Left lung (tissue), 10 donors: ENCODE measurements around the gene SERINC2. TPM values are rescaled to one million over a fixed set of nuclear protein-coding genes. Genes with fewer than 3 reads are reported as not detected.

Experiments used
- ATAC-seq: fragments of 200-7000 bp; cut with Tn5 transposase; one replicate; pipeline ENCODE4 v1.9.1; 2020; ENCODE audit warnings: moderate library complexity
- DNase-seq, 4 donors: peaks; one replicate each; pipeline ENCODE4 v3.0.0-alpha.2; 2013 to 2020
- H3K27ac ChIP-seq, 2 donors: fragments of 200-600 bp; sonication (generic) in 1 of 2; one replicate each; pipeline versions ENCODE4 v1.5.0 to v1.8.0; 2020 to 2021
- H3K27me3 ChIP-seq, 2 donors: fragments of 200-600 bp; sonication (generic) in 1 of 2; one replicate each; pipeline versions ENCODE4 v1.5.0 to v1.8.0; 2020 to 2021
- H3K36me3 ChIP-seq, 2 donors: fragments of 200-600 bp; sonication (generic) in 1 of 2; one replicate each; pipeline versions ENCODE4 v1.5.0 to v1.8.0; 2020 to 2021
- H3K4me1 ChIP-seq, 2 donors: fragments of 200-600 bp; one replicate each; pipeline ENCODE4 v1.8.0; 2021
- H3K4me3 ChIP-seq, 2 donors: fragments of 200-600 bp; sonication (generic) in 1 of 2; one replicate each; pipeline versions ENCODE4 v1.5.0 to v1.8.0; 2020 to 2021; ENCODE audit warnings: mild to moderate bottlenecking in 1 of 2
- H3K9me3 ChIP-seq, 2 donors: fragments of 200-600 bp; sonication (generic) in 1 of 2; one replicate each; pipeline versions ENCODE4 v1.5.0 to v1.8.0; 2020 to 2021
- intact Hi-C, 2 donors: fragments of 100-400 bp; cut with DNase I; formaldehyde crosslinking; loops; one replicate each; pipeline versions ENCODE4 v1.11.2 to v1.14.2; 2022
- polyA plus RNA-seq, 6 donors: library from polyadenylated mRNA; unstranded; fragments of 120-200 nt; gene quantifications; one replicate each; pipeline ENCODE4 v1.2.1, GENCODE V29; 2013; ENCODE audit not compliant: insufficient read length in 6 of 6
- total RNA-seq, 2 donors: library from RNA; stranded (reverse); fragmentation: NEBNext Ultra II Directional; extraction: Animal tissue kit (Norgen Biotek cat#: 25700); gene quantifications; one replicate each; pipeline ENCODE4 v1.2.1, GENCODE V29; 2021
- TF ChIP-seq, protein P1 (sequence below), 2 donors: fragments of 200-600 bp; sonication (generic) in 1 of 2; IDR thresholded peaks; one replicate each; pipeline versions ENCODE4 v1.5.0 to v1.8.0; 2021; ENCODE audit warnings: antibody characterized with exemption in 2 of 2
- donor health status: DM: no; HTN: yes; CAD: no.
- donor health status: DM: no; HTN: no; CAD: no.

The SERINC2 gene
- total and polyA plus RNA-seq, 8 donors: 10.4 to 126 (median 14.2) TPM

DNA sequence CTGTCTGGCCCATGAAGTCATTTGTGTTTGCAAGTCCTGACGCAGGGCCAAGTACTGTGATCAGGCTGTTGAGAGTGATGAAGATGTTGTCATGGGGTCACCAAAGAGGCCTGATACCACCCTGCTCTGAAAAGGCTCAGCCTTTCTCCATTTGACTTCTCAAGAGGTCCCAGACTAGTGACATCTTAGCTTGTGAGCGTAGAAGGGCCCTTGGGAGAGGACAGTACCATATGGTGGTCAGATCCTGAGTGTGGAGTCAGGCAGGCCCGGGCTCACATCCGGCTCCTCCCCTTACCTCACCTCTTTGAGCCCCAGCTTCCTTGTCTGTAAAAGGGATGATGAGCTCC is 29.6 kb downstream of the SERINC2 start:
- no peaks in the 10 kb centered on the region for H3K4me1 ChIP-seq
- H3K27me3 ChIP-seq: no peaks in the 10 kb centered on the region
- DNase-seq: no peak
- H3K9me3 ChIP-seq: peaks cover 0 to 8% of the 10 kb centered on the region in 2 donors
- TF ChIP-seq, protein P1, sequence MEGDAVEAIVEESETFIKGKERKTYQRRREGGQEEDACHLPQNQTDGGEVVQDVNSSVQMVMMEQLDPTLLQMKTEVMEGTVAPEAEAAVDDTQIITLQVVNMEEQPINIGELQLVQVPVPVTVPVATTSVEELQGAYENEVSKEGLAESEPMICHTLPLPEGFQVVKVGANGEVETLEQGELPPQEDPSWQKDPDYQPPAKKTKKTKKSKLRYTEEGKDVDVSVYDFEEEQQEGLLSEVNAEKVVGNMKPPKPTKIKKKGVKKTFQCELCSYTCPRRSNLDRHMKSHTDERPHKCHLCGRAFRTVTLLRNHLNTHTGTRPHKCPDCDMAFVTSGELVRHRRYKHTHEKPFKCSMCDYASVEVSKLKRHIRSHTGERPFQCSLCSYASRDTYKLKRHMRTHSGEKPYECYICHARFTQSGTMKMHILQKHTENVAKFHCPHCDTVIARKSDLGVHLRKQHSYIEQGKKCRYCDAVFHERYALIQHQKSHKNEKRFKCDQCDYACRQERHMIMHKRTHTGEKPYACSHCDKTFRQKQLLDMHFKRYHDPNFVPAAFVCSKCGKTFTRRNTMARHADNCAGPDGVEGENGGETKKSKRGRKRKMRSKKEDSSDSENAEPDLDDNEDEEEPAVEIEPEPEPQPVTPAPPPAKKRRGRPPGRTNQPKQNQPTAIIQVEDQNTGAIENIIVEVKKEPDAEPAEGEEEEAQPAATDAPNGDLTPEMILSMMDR (IDR thresholded peaks at IDR 0.05): no peak
- H3K4me3 ChIP-seq: no peak overlapping the region
- H3K27ac ChIP-seq: no peak overlapping the region
- ATAC-seq: no peak
- H3K36me3 ChIP-seq: no peaks in the 10 kb centered on the region
- intact Hi-C loops: no loop called here

DNA sequence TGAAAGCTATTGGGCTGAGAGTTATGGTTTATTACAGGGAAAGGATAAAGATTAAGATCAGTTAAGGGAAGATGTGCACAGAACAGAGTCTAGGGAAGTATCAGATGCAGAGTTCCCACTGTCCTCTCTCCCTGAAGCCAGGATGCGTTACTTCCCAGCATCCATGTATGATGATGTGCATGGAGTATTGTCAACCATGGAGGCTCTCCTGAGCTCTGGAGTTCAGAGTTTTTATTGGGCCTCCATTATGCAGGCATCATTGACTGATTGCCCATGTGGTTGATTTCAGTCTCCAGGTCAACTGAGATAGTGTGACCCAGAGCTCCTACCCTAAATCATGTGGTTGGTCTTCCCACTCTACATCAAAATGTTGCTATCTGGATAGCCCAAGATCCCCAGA is 30.7 kb downstream of the SERINC2 start:
- TF ChIP-seq, protein P1 (IDR thresholded peaks at IDR 0.05): no peak
- intact Hi-C loops: no loop called here
- Histone ChIP-seq H3K4me3 (no peak overlapping the region), H3K36me3 (no peaks in the 10 kb centered on the region), H3K4me1 (no peaks in the 10 kb centered on the region), H3K9me3 (peaks cover 0 to 8% of the 10 kb centered on the region in 2 donors), H3K27me3 (no peaks in the 10 kb centered on the region), H3K27ac (no peak overlapping the region)
- ATAC-seq (no peak), DNase-seq (no peak)

DNA sequence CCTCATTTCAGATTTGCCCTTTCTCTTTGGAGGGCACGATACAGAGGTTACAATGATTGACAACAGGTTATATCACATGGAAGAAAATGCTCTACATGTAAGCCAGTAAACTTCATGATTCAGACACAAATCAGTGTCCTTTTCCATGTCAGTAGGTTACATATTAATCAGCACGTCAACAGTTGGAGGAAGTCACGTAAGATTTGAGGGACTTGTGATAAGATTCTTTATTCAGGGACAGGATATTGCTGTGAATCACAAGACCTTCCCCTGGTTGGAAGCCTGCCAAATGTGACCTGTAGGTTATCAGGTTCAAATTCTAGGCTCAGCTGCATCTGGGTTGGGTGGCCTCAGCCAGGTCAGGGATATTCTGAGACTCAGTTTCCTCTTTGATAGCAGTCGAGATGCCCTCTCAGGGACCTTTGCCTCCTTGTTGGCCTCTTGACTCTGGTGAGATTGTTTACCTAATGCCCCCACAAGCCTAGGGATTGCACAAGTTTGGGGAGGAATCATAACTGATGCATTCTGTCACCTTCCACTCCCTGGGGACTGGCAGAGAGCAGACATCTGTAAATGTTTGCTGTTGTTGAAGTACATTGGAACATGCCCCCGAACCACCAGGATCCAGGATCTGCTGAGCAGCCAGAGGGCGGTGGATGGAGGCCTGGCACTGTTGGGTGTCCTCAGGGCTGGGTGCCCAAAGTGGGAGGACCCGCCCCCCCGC is 31.9 kb downstream of the SERINC2 start:
- H3K9me3 ChIP-seq: peaks cover 0 to 8% of the 10 kb centered on the region in 2 donors
- H3K27me3 ChIP-seq: no peaks in the 10 kb centered on the region
- DNase-seq: peak in 1 of 4 donors; percentile 20
- peak; percentile 59 for ATAC-seq
- no peaks in the 10 kb centered on the region for H3K4me1 ChIP-seq
- no peak overlapping the region for H3K4me3 ChIP-seq
- no peaks in the 10 kb centered on the region for H3K36me3 ChIP-seq
- intact Hi-C loops: no loop called here
- H3K27ac ChIP-seq: no peak overlapping the region
- TF ChIP-seq, protein P1 (IDR thresholded peaks at IDR 0.05): no peak

DNA sequence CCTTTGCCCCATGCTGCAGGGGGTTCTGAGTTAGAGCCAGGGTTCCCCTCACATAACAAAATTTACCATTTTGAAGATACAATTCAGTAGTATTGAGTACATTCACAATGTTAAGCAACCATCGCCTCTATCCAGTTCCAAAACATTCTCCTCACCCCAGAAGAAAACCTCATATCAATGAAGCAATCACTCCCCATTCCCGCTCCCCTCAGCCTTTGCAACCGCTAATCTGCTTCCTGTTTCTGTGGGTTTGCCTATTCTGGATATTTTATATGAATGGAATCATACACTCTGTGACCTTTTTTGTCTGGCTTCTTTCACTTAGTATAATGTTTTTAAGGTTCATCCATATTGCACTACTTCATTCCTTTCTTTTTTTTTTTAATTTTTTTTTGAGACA is 32.9 kb downstream of the SERINC2 start:
- H3K9me3 ChIP-seq: peaks cover 0 to 12% of the 10 kb centered on the region in 2 donors
- TF ChIP-seq, protein P1 (IDR thresholded peaks at IDR 0.05): no peak
- no peaks in the 10 kb centered on the region for H3K27me3 ChIP-seq
- no peak overlapping the region for H3K4me3 ChIP-seq
- no peaks in the 10 kb centered on the region for H3K36me3 ChIP-seq
- ATAC-seq (no peak), DNase-seq (no peak)
- H3K4me1 ChIP-seq: no peaks in the 10 kb centered on the region
- H3K27ac ChIP-seq: no peak overlapping the region
- intact Hi-C loops: no loop called here

DNA sequence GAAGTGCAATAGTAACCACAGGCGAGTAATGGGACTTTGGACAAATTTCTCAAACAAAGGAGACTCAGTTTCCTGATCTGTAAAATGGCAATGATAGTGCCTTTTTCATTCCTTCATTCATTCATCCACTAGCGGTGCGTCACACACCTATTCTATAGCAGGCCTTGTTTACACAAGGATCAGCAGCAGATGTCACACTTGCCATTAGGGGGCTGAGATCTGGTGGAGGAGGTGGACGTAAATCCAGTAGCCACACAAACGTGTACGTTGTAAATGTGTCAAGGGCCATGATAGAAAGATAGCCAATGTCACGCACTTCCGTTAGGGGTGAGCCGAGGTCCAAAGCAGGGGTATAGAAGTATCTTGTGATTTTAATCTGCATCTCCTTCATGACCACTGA is 34.2 kb downstream of the SERINC2 start:
- no peaks in the 10 kb centered on the region for H3K4me1 ChIP-seq
- DNase-seq: no peak
- ATAC-seq: no peak
- H3K27ac ChIP-seq: no peak overlapping the region
- H3K36me3 ChIP-seq: no peaks in the 10 kb centered on the region
- H3K27me3 ChIP-seq: no peaks in the 10 kb centered on the region
- peaks cover 0 to 13% of the 10 kb centered on the region in 2 donors for H3K9me3 ChIP-seq
- no peak overlapping the region for H3K4me3 ChIP-seq
- TF ChIP-seq, protein P1 (IDR thresholded peaks at IDR 0.05): no peak
- intact Hi-C loops: no loop called here
